Body of pancreas (tissue), 4 donors: ENCODE data around the gene LRIG1.

ENCODE experiments used
- CTCF ChIP-seq, 7 experiments: fragments of 450-650 bp in 4 of 7; fragments of 200-600 bp in 3 of 7; sonication (generic) in 3 of 7; IDR thresholded peaks; one replicate each; pipeline ENCODE4 v1.5.1; 2016 to 2019; ENCODE audit warnings: antibody characterized with exemption in 7 of 7
- POLR2A ChIP-seq, 3 donors: fragments of 450-650 bp; IDR thresholded peaks; one replicate each; pipeline ENCODE4 v1.6.1; 2016; ENCODE audit warnings: antibody characterized with exemption in 3 of 3, mild to moderate bottlenecking in 2 of 3

DNA sequence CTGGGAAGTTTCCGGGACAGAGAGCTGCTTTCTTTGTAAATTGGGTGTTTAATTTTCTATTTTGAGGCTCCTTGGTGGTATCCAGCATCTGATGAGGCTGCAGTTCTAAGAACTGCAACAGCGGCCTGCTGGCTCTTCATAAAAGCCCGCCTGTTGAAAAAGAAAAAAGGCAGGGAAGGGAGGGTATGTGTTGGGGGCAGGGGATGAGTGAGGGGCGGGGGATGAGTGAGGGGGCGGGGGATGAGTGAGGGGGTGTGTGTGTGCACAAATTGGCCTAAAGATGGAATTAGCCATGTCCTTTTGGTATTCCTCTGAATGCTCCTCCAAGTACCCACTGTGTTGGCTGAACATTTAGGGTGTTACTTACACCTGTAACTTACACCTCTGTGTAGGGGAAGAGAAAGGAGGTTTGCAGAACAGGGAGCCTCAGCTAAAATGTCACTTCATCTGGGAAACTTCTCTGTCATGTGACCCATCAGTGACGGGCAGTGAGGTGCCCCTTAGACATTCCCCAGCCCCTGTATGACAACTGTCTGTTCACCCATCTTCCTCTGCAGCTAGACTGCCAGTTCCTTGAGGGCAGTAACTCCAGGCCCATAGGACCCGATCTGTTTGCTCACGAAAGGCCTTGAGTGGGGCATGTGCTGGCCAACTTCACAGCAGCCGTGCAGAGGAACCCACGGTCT is 57.6 kb downstream of the LRIG1 start:
- TF ChIP-seq CTCF (IDR thresholded peaks at IDR 0.05) = no peak
- no peak for TF ChIP-seq POLR2A (IDR thresholded peaks at IDR 0.05)
